ENCODE data around the gene PTP4A1.
"Not testable (repeated sequence)": the region's sequence is repeated elsewhere in the genome, so short reads cannot be mapped to it uniquely, and the experiment has no call there.

PTP4A1 gene

GRCh38 chr6:63572044-63572746 is at the start of gene PTP4A1, which contains the start of gene LOC128125822:
Gene PTP4A1 (plus strand): TSS chr6:63572480. CDS start chr6:63576881, 4,401 bp downstream.
Gene LOC128125822 (plus strand): TSS chr6:63572480.
- Histone ChIP-seq H4K20me1 (peaks cover 24 to 47% (median 35%) of the 10 kb centered on the region in 11 experiments; a peak in 21 of 22 replicates), H3K4me1 (peaks cover 9 to 33% (median 24%) of the 10 kb centered on the region in 10 experiments), H3K27me3 (no peaks in the 10 kb centered on the region), H3K36me3 (peaks cover 11 to 23% (median 12%) of the 10 kb centered on the region in 11 experiments), H3K9ac (peak within 1 kb of the TSS; percentile 98 to 100 (median 100)), H3K27ac (peak within 1 kb of the TSS; percentile 98 to 100 (median 99)), H3K4me3 (peak within 1 kb of the TSS; percentile 88 to 100 (median 98)), H3K9me3 (replicated peaks in 1 of 11) (peaks cover 0 to 12% (median 9%) of the 10 kb centered on the region in 11 experiments; a peak in 18 of 22 replicates), H3K4me2 (peak within 1 kb of the TSS; percentile 81 to 95 (median 88))
- TF ChIP-seq Cebpa-rat (IDR thresholded peaks at IDR 0.05) = no peak; a peak in 2 of 22 replicates

GRCh38 chr6:63522911-63523287 is 49.4 kb upstream of the PTP4A1 start:
- H3K27me3 ChIP-seq; H3K4me2 ChIP-seq; H4K20me1 ChIP-seq; H3K36me3 ChIP-seq; H3K9me3 ChIP-seq (replicated peaks in 1 of 11); H3K4me1 ChIP-seq; H3K4me3 ChIP-seq; H3K9ac ChIP-seq; H3K27ac ChIP-seq: not testable (repeated sequence)

GRCh38 chr6:63523630-63524029 is 48.6 kb upstream of the PTP4A1 start:
- no peak overlapping the region for H3K27ac ChIP-seq
- H3K36me3 ChIP-seq = no peaks in the 10 kb centered on the region
- no peaks in the 10 kb centered on the region for H4K20me1 ChIP-seq
- no peak overlapping the region for H3K4me3 ChIP-seq
- H3K4me1 ChIP-seq = no peaks in the 10 kb centered on the region
- no peaks in the 10 kb centered on the region for H3K27me3 ChIP-seq
- no peak overlapping the region for H3K4me2 ChIP-seq
- H3K9ac ChIP-seq = no peak overlapping the region
- TF ChIP-seq Cebpa-rat (IDR thresholded peaks at IDR 0.05) = no peak
- H3K9me3 ChIP-seq (replicated peaks in 1 of 11) = no peaks in the 10 kb centered on the region

GRCh38 chr6:63525186-63525878 is 46.9 kb upstream of the PTP4A1 start:
- Histone ChIP-seq H3K27me3 (no peaks in the 10 kb centered on the region), H3K4me3 (no peak overlapping the region), H3K27ac (no peak overlapping the region), H3K36me3 (no peaks in the 10 kb centered on the region), H3K9me3 (replicated peaks in 1 of 11) (no peaks in the 10 kb centered on the region), H3K4me2 (no peak overlapping the region), H3K4me1 (no peaks in the 10 kb centered on the region), H4K20me1 (no peaks in the 10 kb centered on the region), H3K9ac (no peak overlapping the region)
- TF ChIP-seq Cebpa-rat (IDR thresholded peaks at IDR 0.05) = no peak

- Histone ChIP-seq H3K4me3 (no peak overlapping the region), H3K4me1 (no peaks in the 10 kb centered on the region), H3K9me3 (replicated peaks in 1 of 11) (no peaks in the 10 kb centered on the region), H3K27me3 (no peaks in the 10 kb centered on the region), H4K20me1 (no peaks in the 10 kb centered on the region), H3K36me3 (no peaks in the 10 kb centered on the region), H3K27ac (no peak overlapping the region), H3K9ac (no peak overlapping the region), H3K4me2 (no peak overlapping the region)
- TF ChIP-seq Cebpa-rat (IDR thresholded peaks at IDR 0.05) = no peak
Measured at GRCh38 chr6:63526931-63527330, 45.3 kb upstream of the PTP4A1 start.

GRCh38 chr6:63527658-63528514 is 44.4 kb upstream of the PTP4A1 start:
- no peak overlapping the region for H3K9ac ChIP-seq
- H3K36me3 ChIP-seq = no peaks in the 10 kb centered on the region
- H3K27me3 ChIP-seq = no peaks in the 10 kb centered on the region
- H3K4me2 ChIP-seq = no peak overlapping the region
- no peak overlapping the region for H3K27ac ChIP-seq
- H3K4me1 ChIP-seq = no peaks in the 10 kb centered on the region
- no peak overlapping the region for H3K4me3 ChIP-seq
- H4K20me1 ChIP-seq = no peaks in the 10 kb centered on the region
- H3K9me3 ChIP-seq (replicated peaks in 1 of 11) = no peaks in the 10 kb centered on the region
- TF ChIP-seq Cebpa-rat (IDR thresholded peaks at IDR 0.05) = no peak

GRCh38 chr6:63529498-63529897 is 42.8 kb upstream of the PTP4A1 start:
- Histone ChIP-seq H4K20me1 (no peaks in the 10 kb centered on the region), H3K4me3 (no peak overlapping the region), H3K27me3 (no peaks in the 10 kb centered on the region), H3K4me2 (no peak overlapping the region), H3K4me1 (no peaks in the 10 kb centered on the region), H3K27ac (no peak overlapping the region), H3K36me3 (no peaks in the 10 kb centered on the region), H3K9me3 (replicated peaks in 1 of 11) (no peaks in the 10 kb centered on the region), H3K9ac (no peak overlapping the region)
- TF ChIP-seq Cebpa-rat (IDR thresholded peaks at IDR 0.05) = no peak

GRCh38 chr6:63530182-63530581 is 42.1 kb upstream of the PTP4A1 start:
- H3K4me1 ChIP-seq = no peaks in the 10 kb centered on the region
- H3K4me2 ChIP-seq = no peak overlapping the region
- no peaks in the 10 kb centered on the region for H3K27me3 ChIP-seq
- no peak overlapping the region for H3K4me3 ChIP-seq
- no peak overlapping the region for H3K27ac ChIP-seq
- TF ChIP-seq Cebpa-rat (IDR thresholded peaks at IDR 0.05) = no peak
- no peaks in the 10 kb centered on the region for H3K9me3 ChIP-seq (replicated peaks in 1 of 11)
- no peaks in the 10 kb centered on the region for H4K20me1 ChIP-seq
- no peaks in the 10 kb centered on the region for H3K36me3 ChIP-seq
- no peak overlapping the region for H3K9ac ChIP-seq

- Histone ChIP-seq H3K4me2 (no peak overlapping the region), H3K4me3 (no peak overlapping the region), H3K27me3 (no peaks in the 10 kb centered on the region), H3K36me3 (no peaks in the 10 kb centered on the region), H3K27ac (no peak overlapping the region), H3K9ac (no peak overlapping the region), H4K20me1 (no peaks in the 10 kb centered on the region), H3K9me3 (replicated peaks in 1 of 11) (no peaks in the 10 kb centered on the region), H3K4me1 (no peaks in the 10 kb centered on the region)
- TF ChIP-seq Cebpa-rat (IDR thresholded peaks at IDR 0.05) = no peak
Measured at GRCh38 chr6:63530991-63531390, 41.3 kb upstream of the PTP4A1 start.

All from BLaER1 treated with 17β-estradiol and CSF1 and Interleukin-3, amounts not matched to agents 10 nM and 100 nM (cell line).